Upper lobe of left lung (tissue), 4 donors: ENCODE data around the gene SNX1.

Experiments used
- EP300 ChIP-seq, 4 donors: sonication (generic); formaldehyde crosslinking; IDR thresholded peaks; one replicate each; pipeline ENCODE4 v1.5.1; 2017; ENCODE audit warnings: antibody characterized with exemption in 4 of 4, control low read depth in 2 of 4
- POLR2A ChIP-seq, 4 donors: fragments of 450-650 bp; IDR thresholded peaks; one replicate each; pipeline ENCODE4 v1.5.1; 2016 to 2017; ENCODE audit warnings: antibody characterized with exemption in 4 of 4, mild to moderate bottlenecking in 2 of 4
- POLR2AphosphoS5 ChIP-seq, 2 donors: sonication (generic); formaldehyde crosslinking; IDR thresholded peaks; one replicate each; pipeline ENCODE4 v1.5.1; 2017; ENCODE audit warnings: antibody characterized with exemption in 2 of 2
- TF ChIP-seq, protein P1 (sequence below), 6 experiments: fragments of 450-650 bp in 4 of 6; fragments of 200-600 bp in 2 of 6; sonication (generic) in 2 of 6; IDR thresholded peaks; one replicate each; pipeline ENCODE4 v1.5.1; 2016 to 2019; ENCODE audit warnings: antibody characterized with exemption in 6 of 6

DNA sequence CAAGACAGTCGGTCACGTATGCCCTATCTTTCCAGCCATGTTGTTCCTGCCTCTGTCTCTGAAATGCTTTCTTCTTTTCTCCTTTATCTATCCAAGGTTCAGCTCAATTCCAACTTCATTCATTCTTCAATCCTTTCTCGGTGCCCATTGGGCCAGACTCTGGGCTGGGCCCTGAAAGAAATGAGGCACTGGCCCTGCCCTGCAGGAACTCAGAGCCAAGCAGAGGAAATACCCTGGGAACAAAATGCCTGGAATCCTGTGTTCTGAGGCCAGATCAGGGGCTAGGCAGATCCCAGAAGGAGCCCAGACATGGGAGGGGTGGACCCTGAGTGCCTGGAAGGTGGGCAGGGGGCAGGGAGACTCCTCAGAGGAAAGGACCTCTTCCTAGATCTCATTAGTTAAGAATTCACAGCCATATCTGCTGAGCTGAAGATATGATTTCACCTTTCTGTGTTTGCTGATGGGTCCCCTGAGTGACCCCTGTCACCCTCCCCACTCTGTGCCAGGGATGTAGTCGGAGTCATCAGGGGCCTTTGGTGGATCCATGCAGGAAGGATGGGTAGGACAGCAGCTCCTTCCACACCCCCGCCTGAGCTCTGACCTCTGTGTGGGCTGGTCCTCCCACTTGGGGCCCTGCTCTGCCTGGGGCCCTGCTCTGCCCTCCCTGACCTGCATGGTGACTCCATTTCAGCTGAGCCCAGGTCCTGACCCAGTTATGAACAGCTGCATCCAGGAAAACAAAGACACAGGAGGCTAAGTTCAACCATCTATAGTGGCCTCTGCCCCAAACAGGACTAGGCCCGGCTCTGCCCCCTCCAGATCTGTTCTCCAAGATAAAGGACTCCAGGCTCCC is 44.1 kb upstream of the SNX1 start:
- TF ChIP-seq, protein P1, sequence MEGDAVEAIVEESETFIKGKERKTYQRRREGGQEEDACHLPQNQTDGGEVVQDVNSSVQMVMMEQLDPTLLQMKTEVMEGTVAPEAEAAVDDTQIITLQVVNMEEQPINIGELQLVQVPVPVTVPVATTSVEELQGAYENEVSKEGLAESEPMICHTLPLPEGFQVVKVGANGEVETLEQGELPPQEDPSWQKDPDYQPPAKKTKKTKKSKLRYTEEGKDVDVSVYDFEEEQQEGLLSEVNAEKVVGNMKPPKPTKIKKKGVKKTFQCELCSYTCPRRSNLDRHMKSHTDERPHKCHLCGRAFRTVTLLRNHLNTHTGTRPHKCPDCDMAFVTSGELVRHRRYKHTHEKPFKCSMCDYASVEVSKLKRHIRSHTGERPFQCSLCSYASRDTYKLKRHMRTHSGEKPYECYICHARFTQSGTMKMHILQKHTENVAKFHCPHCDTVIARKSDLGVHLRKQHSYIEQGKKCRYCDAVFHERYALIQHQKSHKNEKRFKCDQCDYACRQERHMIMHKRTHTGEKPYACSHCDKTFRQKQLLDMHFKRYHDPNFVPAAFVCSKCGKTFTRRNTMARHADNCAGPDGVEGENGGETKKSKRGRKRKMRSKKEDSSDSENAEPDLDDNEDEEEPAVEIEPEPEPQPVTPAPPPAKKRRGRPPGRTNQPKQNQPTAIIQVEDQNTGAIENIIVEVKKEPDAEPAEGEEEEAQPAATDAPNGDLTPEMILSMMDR (IDR thresholded peaks at IDR 0.05): no peak
- TF ChIP-seq POLR2A (IDR thresholded peaks at IDR 0.05) (no peak), POLR2AphosphoS5 (IDR thresholded peaks at IDR 0.05) (no peak), EP300 (IDR thresholded peaks at IDR 0.05) (no peak)
